Anterior cingulate cortex (tissue), 58 donors: Measurements from ENCODE around the gene RALGAPB.

Experiments used
- DNase-seq, 58 donors: peaks; one replicate each; lab custom pipeline; 2025; lab: John Stamatoyannopoulos, UW

Gene RALGAPB

DNA sequence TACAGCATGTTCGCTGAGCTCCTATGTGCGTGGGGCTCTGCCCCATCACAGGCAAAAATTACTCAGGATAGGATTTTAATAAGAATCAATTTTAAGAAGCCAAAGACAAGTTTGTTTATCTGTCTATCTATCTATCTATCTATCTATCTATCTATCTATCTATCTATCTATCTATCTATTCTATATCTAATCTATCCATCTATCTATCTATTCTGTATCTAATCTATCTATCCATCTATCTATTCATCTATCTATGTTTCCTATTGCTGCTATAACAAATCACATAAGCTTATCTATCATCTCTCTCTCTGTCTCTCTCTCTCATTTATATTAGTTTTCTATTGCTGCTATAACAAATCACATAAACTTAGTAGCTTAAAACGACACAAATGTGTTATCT is 130.6 kb downstream of the RALGAPB start:
- no peak for DNase-seq

DNA sequence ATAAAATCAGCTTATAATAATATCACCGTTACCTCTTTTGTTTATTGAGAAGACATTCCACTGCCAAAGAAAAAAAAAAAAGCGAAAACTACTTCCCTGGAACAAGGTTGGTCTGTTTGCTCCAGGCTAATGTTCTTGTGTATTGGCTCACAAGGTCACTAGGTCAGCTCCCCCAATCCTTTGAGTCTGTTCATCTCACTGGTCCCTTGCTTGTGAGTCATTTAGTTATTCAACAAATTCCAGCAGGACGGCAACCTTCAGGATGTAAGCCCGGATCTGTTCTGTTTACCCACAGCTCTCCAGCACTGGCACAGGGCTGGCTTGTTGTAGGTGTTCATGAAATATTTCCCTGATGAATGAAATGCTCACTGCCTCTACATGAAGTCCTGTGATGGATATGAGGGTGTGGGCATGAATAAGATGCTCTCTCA is 132.2 kb downstream of the RALGAPB start:
- peak in 2 of 58 donors; percentile 2 to 13 for DNase-seq

DNA sequence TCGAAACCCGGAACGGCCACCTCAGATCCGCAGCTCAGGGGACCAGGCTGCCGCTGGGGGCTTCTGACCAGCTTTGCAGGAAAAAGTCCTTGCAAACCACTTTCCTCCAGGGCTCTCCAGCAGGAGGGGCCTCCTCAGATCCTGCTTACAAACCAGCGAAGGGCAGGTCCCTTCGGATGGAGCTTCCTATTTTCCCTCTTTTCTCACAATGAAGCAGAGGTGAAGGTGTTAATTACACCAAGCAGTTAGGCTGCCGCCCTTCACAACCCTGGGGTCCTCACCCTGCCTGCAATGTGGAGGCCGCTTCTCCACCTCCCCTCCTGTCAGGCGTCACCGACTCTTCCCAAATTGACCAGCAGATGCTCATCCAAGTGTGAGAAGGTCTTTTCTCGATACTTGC is 134.7 kb downstream of the RALGAPB start:
- DNase-seq = no peak

DNA sequence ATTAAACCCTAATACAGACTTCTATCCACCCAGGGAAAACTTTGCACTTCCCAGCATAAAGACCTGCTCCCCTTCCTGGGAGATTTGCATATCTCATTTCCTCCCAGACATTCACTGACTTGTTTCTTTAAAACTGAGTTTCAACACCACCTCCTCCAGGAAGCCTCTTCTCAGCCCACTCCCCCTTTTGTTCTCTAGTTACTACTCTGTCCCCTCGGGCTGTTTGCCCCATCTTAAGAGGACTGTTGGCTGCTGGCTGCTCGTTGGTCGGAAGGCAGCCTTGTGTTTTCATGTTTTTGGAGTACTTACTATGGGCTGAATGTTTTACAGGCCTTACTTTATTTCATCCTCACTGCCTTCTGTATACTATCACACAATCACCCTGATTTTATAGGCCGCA is 135.5 kb downstream of the RALGAPB start:
- no peak for DNase-seq

DNA sequence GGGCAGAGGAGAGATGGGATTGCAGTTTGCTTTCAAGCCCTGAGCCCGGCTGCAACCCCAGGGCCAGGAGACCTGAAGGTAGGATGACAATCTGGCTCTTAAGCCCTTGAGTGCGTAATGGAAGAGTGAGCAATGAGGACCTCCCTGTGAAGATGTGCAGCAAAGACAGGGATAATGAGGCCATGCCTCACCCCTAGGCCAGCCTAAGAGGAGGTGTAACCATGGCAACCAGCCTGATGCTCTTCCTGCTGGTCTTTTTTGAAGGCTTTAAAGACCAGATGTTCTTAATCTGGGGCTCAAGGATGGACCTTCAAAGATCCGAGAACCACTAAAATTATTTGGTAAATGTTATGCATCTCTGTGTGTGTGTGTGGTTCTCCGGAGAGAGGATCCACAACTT is 137.2 kb downstream of the RALGAPB start:
- no peak for DNase-seq

DNA sequence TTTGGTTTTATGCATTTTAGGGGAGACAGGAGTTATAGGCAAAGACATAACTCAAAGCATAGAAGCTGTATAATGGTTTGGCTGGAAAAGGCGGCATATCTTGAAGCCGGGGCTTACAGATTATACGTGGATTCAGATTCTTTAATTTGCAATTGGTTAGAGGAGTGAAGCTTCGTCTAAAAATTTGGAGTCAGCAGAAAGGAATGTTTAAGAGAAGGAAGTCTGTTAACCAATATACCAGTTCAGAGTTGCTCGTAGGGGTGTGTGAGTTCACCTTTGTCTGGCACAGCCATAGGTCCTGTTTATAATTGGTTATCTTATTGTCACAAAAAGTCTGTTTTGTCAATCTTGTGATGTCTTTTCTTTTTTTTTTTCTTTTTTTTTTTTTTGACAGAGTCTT is 137.9 kb downstream of the RALGAPB start:
- DNase-seq = no peak

DNA sequence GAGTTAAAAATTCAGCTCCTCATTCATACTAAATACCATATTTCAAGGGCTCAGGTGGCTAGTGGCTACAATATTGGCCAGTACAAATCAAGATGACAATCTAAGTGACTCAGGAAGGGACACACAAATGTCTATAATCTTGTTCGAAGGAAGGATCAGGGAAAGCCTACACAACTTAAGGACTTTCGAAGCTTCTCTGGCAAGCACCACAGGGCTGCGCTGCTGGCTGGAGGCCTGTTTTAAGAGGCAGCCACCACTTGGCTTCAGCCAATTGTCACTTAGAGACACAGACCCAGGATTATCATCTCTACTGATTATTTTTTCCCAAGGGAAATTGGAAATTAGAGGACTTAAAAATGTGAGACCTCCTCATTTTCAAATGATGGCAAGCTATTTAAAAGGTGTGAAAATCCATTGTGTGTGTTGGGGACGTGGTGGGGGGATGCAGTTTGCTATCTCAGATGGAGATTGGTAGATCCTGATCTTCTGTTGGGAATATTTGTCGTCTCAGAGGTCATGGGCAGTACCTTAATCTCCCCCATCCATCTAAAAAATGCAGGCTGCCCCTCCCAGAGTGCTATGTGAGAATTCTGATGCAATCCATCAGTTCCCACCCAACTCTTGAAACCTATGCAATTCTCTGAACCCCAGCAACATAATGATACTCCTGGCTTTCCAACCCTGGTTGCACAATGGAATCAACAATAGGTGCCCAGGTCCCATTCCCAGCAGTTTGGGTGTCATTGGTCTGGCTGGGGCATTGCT is 140.3 kb downstream of the RALGAPB start:
- no peak for DNase-seq

DNA sequence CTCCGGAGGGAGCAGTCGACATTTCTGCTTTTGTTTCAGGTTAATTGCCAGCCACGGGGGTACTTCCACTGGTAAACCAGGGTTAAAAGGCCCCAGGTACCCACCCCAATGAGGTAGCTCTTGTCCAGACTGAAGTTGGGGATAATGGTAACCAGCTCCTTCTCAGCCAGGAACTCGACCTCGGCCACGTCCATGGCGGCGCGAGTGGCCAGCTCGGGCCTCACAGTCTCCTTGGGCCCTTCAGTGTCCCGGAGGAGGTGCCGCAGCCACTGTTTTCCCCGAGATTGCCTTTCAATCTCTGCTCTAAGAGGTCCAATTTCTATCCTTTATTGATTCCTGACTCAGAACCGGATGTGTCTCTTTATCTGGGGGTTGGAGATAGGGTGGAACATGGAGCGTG is 142.6 kb downstream of the RALGAPB start:
- DNase-seq = no peak

DNA sequence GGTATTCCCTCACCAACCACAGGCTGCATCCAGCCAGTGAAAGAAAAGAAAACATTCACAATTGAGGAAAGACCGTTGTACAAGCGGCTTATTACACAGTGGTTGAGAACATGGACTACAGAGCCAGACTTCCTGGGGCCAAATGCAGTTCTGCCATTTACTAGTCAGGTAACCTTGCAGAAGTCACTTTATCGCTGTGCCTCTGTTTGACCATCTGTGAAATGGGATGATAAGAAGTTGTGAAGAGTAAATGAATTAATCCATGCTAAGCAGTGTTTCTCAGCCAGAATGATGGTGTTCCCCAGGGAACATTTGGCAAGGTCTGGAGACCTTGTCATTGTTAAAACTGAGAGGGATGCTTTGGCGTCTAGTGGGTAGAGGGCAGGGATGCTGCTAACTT is 143.8 kb downstream of the RALGAPB start:
- no peak for DNase-seq

DNA sequence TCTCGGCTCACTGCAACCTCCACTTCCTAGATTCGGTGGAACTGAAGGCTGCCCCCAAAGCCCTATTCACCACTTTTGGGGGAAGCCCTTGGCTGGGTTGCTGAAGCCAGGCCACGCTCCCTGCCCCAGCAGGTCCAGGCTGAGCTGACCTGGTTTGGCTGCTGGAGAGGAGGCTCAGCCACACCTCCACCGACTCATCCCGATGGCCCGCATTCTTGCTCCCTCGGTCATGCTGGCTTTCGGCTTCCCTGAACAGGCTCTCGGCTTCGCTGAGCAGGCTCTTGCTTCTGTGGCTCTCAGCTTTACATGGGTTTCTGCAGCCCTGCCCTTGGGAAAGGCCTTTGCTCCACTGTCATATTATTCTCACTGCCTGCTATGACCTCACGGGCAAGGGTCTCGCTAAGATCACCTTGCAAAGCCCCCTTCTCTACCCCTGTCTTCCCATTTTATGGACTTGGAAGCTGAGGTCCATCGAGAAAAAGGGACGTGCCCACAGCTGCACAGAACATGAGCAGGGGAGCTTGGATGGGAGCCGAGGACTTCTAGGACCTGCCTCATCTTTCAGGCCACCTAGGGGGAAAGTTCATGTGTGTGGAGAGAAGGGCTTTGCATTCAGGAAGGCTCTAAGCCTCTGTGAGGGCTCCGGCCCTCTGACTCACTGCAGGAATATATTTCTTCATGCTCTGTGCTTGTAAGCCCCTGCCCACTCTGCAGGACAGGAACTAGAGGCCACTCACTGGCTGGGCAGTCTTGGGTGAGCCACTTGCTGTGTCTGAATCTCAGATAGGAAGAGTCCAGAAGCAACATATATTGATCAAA is 144.6 kb downstream of the RALGAPB start:
- DNase-seq = peak in 1 of 58 donors; percentile 2

DNA sequence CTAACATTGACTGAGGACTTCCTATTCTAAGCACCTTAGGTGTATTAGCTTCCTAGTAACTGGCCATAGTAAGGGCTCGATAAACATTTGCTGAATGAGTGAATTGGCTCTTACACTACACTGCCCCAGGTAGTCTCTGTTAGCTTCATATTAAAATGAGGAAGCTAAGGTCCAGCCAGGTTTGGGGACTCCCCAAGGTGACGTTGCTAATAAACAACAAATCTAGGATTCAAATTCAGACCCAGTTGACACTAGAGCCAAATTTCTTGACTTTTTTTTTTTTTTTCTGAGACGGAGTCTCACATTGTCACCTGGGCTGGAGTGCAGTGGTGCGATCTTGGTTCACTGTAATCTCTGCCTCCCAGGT is 145.2 kb downstream of the RALGAPB start:
- no peak for DNase-seq

DNA sequence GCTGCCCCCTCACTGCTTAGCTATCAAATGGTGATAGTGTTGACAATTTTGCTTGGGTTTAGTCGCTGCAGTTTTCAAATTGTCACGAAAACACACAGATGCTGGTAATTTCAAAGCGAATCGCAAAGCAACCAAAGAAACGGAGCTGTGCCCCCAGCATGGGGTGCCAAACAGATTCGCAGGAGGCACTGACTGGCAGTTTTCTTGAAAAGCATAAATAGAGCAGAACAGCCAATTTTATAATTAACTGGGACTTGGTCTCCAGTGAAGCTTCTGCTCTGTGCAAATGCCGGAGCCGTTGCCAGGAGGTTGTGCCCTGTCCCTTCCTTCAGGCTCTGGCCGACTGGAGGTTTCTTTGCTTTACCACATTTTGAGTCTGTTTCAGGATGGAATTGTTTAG is 147.8 kb downstream of the RALGAPB start:
- peak in 2 of 58 donors; percentile 1 to 6 for DNase-seq

DNA sequence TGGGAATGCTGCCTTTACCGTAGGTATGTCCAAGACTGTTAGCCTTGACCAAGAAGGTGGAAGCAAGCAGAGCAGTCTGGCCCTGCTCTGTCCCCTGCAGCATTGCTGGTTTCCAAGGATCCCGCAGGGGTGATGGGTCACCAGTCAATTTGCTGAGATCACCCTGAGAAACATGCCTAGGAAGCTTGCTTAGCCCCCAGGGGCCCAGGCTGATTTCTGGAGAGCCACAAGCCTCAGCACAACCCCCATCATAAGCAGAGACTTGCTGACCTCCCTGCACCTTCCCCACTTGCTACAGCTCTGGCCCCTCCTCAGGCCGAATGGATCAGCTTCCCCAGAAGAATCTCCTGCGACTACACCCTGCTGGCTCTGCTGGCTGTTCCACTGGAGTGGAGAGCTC is 150.4 kb downstream of the RALGAPB start:
- DNase-seq = no peak

DNA sequence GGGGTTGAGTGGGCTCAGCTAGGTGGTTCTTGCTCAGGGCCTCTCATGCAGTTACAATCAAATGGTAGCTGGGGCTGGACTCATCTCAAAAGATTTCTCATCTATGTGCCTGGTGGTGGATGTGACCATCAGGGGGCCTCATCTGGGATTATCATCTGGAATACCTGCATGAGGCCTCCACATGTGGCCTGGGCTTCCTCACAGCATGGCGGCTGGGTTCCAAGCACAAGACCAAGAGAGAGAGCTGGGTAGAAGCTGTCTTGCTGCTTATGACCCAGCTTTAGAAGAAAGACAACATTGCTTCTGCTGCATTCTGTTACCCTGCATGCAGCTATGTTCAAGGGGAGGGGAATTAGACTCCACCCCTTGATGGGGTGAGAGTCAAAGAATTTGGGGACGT is 151.4 kb downstream of the RALGAPB start:
- DNase-seq = no peak

DNA sequence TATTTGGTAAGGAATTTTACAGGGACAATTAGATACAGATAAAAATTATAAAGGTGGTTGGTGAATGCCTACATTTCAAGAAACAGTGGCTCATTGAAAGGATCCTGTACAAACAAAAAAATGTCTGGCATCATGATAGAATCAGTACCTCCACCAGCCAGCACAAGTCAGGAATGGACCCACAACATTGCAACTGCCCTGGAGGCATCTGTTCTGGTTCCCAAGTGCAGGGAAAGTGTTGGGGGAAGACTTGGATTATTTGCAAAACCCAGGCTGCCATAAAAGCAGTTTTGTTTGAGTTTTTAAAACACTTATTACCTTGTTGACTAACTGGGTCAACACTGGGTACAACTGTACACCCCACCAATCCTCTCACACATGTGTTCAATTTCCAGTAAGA is 153.3 kb downstream of the RALGAPB start:
- no peak for DNase-seq

DNA sequence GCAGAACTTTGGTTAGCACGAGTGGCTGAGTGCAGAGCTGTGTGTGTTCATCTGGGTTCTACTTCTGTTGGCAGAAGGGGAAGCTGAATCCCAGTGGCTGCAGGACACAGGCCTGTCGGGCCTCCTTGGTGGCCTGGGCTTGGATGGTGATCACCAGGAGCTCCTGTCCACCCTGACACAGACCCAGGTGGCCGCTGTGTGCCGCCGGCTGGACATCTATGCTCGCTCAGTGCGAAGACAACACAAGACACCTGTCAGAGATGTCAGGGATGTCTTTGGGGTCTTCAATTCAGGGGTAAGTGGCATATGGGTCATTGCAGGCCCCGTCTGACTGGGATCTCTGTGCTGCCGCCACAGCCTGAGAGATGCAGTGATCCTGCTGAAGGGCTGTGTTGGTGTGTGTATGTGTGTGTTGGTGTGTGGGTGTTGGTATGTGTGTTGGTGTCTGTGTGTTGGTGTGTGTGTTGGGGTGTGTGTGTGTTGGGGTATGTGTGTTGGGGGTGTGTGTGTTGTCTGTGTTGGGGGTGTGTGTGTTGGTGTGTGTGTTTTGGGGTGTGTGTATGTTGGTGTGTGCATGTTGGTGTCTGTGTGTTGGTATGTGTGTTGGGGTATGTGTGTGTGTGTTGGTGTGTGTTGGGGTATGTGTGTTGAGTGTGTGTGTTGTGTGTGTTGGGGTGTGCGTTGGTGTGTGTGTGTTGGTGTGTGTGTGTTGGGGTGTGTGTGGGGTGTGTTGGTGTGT is 154.4 kb downstream of the RALGAPB start:
- DNase-seq = no peak
